GM12878 (cell line): Measurements from ENCODE around the gene CAPN15. TPM values are rescaled to one million over a fixed set of nuclear protein-coding genes. Genes with fewer than 3 reads are reported as not detected.

Source experiments
- BACH1 ChIP-seq: fragments of 450-650 bp; IDR thresholded peaks from 2 replicates; pipeline ENCODE4 v1.6.1; 2017; ENCODE audit warnings: mild to moderate bottlenecking, borderline replicate concordance
- CHD2 ChIP-seq: IDR thresholded peaks from 2 replicates; pipeline ENCODE4 v1.6.1; 2011; ENCODE audit warnings: low read depth, low read length, improper control_type of control experiment, borderline replicate concordance
- CREB1 ChIP-seq: IDR thresholded peaks from 2 replicates; pipeline ENCODE4 v1.6.1; 2012; ENCODE audit warnings: low read depth, mild to moderate bottlenecking, inconsistent platforms
- DPF2 ChIP-seq: fragments of 450-650 bp; IDR thresholded peaks from 2 replicates; pipeline ENCODE4 v1.6.1; 2017; ENCODE audit warnings: mild to moderate bottlenecking
- GABPA ChIP-seq: IDR thresholded peaks from 2 replicates; pipeline ENCODE4 v1.6.1; 2014; ENCODE audit warnings: antibody characterized with exemption, low read depth, mild to moderate bottlenecking, inconsistent platforms
- GATAD2B ChIP-seq: fragments of 450-650 bp; conservative IDR thresholded peaks from 2 replicates; pipeline ENCODE4 v1.6.1; 2017; ENCODE audit warnings: low read depth, mild to moderate bottlenecking, moderate library complexity
- HDGF ChIP-seq: fragments of 450-650 bp; IDR thresholded peaks from 2 replicates; pipeline ENCODE4 v1.6.1; 2016; ENCODE audit warnings: antibody characterized with exemption
- IRF3 ChIP-seq: fragments of 450-650 bp; IDR thresholded peaks from 2 replicates; pipeline ENCODE4 v1.6.1; 2014; ENCODE audit warnings: mild to moderate bottlenecking
- NBN ChIP-seq: fragments of 450-650 bp; IDR thresholded peaks from 2 replicates; pipeline ENCODE4 v1.6.1; 2016
- NRF1 ChIP-seq: conservative IDR thresholded peaks from 2 replicates; pipeline ENCODE4 v1.6.1; 2011; ENCODE audit warnings: mild to moderate bottlenecking, low read depth, low read length, improper control_type of control experiment
- POLR2A ChIP-seq: IDR thresholded peaks from 2 replicates; pipeline ENCODE4 v1.6.1; 2011; ENCODE audit warnings: low read depth, mild to moderate bottlenecking, low read length
- POU2F2 ChIP-seq: IDR thresholded peaks from 3 replicates; pipeline ENCODE4 v1.6.1; 2011; ENCODE audit warnings: low read depth, mild to moderate bottlenecking, low read length, borderline replicate concordance
- SMAD1 ChIP-seq: fragments of 450-650 bp; IDR thresholded peaks from 2 replicates; pipeline ENCODE4 v1.6.1; 2018; ENCODE audit warnings: mild to moderate bottlenecking, low read depth; ENCODE audit not compliant: partially characterized antibody
- SP1 ChIP-seq: IDR thresholded peaks from one replicate; pipeline ENCODE4 v1.6.1; 2011; ENCODE audit warnings: low read depth, low read length
- SREBF1 ChIP-seq: IDR thresholded peaks from 2 replicates; pipeline ENCODE4 v1.6.1; 2012; ENCODE audit warnings: mild to moderate bottlenecking, low read length
- TBL1XR1 ChIP-seq: IDR thresholded peaks from 2 replicates; pipeline ENCODE4 v1.6.1; 2012; ENCODE audit warnings: low read depth, low read length, improper control_type of control experiment
- TCF3 ChIP-seq: IDR thresholded peaks from 2 replicates; pipeline ENCODE4 v1.6.1; 2012; ENCODE audit warnings: low read depth, mild to moderate bottlenecking, low read length, borderline replicate concordance; ENCODE audit not compliant: insufficient read depth
- YY1 ChIP-seq: IDR thresholded peaks from 2 replicates; pipeline ENCODE4 v1.6.1; 2011; ENCODE audit warnings: low read depth, mild to moderate bottlenecking, low read length
- ZNF384 ChIP-seq: IDR thresholded peaks from 2 replicates; pipeline ENCODE4 v1.6.1; 2012; ENCODE audit warnings: low read depth, mild to moderate bottlenecking, low read length, improper control_type of control experiment, borderline replicate concordance
- ZNF687 ChIP-seq: fragments of 450-650 bp; IDR thresholded peaks from 2 replicates; pipeline ENCODE4 v1.6.1; 2017; ENCODE audit warnings: mild to moderate bottlenecking, moderate library complexity
- polyA plus RNA-seq, 11 experiments: library from polyadenylated mRNA; depleted of rRNA in 4 of 11; unstranded in 6 of 11; stranded (reverse) in 5 of 11; fragments of >200 nt; fragmentation: Nextera tagmentation in 4 of 11; fragmentation: Illumina TruSeq in 1 of 11; extraction: Ambion mirVana in 4 of 11; extraction: Trizol in 1 of 11; gene quantifications; 1 replicate in 1 of 11; 2 replicates in 10 of 11; pipeline versions ENCODE4 v1.2.1 to v1.2.3, GENCODE V29; 2011 to 2016; ENCODE audit warnings: inconsistent platforms in 2 of 11, missing spikeins in 2 of 11, low read depth in 1 of 11
- total RNA-seq, 4 experiments: library from RNA; depleted of rRNA in 3 of 4; stranded (reverse); fragments of >200 nt in 3 of 4; fragmentation: Illumina TruSeq in 1 of 4; extraction: Trizol in 1 of 4; gene quantifications; 2 replicates each; pipeline versions ENCODE4 v1.2.1 to v1.2.3, GENCODE V29; 2013 to 2021

CAPN15 gene
- total and polyA plus RNA-seq, 10 of the 15 experiments (the other 5 are each of a cell fraction or from before 2014, with no cell fraction given), result 0.40 to 78.5 (median 8.3) TPM

GRCh38 chr16:527015-527903, at the start of gene CAPN15 (continued):
- TF ChIP-seq ZNF384, result no peak
- TF ChIP-seq GABPA, result 0 out of 2 replicates have a peak, but pooled peaks have one; percentile 78
- peak; percentile 55 for TF ChIP-seq SP1
- peak; percentile 46; the same call in 1 of the 2 replicates for TF ChIP-seq ZNF687
- TF ChIP-seq NBN, result no peak
- 0 out of 2 replicates have a peak, but pooled peaks have one; percentile 46 for TF ChIP-seq IRF3
- no peak for TF ChIP-seq TCF3
- TF ChIP-seq NRF1, result peak; percentile 61
- TF ChIP-seq TBL1XR1, result peak; percentile 49; the same call in 1 of the 2 replicates
- TF ChIP-seq YY1, result peak; percentile 79
- peak; percentile 99 for TF ChIP-seq BACH1
- peak; percentile 78 for TF ChIP-seq SREBF1
- peak; percentile 96; the same call in 1 of the 2 replicates for TF ChIP-seq GATAD2B
- TF ChIP-seq CHD2, result peak; percentile 56
- 0 out of 3 replicates have a peak, but pooled peaks have one; percentile 4 for TF ChIP-seq POU2F2
- peak; percentile 89 for TF ChIP-seq CREB1
- peak; percentile 69; the same call in 1 of the 2 replicates for TF ChIP-seq DPF2
- 0 out of 2 replicates have a peak, but pooled peaks have one; percentile 68 for TF ChIP-seq HDGF
- peak; percentile 81 for TF ChIP-seq POLR2A
- no peak for TF ChIP-seq SMAD1
